ENCODE measurements around the gene PRPF6. TPM values are rescaled to one million over a fixed set of nuclear protein-coding genes. Genes with fewer than 3 reads are reported as not detected.

Gene PRPF6
- total and polyA plus RNA-seq, 2 of the 13 experiments (the other 11 are each of a cell fraction or from before 2014, with no cell fraction given): 63.7 to 101 TPM

DNA sequence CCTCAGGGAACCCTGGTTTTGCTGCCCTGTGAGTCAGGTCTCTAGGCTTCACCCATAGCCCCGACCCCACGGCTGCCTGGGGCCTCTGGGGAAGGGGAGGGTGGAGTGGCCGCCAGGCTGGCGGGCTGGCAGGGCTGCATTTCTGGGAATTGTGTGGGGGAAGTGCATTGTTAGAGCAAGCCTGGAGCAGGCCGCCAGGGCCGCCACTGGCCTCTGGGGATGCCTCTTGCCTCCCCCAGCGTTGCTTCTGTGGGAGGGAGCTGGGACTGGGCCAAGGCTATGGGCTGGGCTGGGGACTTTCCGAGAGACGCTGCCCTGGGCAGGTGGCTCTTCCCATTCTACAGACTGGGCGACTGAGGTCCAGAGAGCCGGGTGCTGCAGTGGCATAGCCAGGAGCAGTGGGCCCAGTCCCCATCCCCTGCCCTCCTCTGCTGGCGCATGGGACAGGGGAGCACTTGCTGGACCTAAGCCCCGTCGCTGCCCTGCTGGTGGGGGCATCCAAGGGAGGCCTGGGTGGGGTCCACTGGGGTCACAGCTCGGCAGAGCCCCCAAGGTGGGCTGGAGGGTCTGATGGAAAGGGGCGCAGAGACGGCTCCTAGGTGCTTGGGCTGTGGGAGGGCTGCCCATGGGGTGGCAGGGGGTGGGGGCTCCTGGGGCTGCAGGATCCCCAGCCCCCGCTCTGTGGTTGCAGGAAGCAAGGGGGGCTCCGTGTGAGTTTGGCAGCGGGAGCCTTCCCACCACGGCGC, 75.1 kb downstream of the PRPF6 start (continued):
- TF ChIP-seq MTA1 (CRISPR knock-in tag; IDR thresholded peaks at IDR 0.05; ENCODE audit: borderline replicate concordance) (peak; percentile 59; the same call in 1 of the 2 replicates), ZNF615 (CRISPR knock-in tag; IDR thresholded peaks at IDR 0.05; ENCODE audit: borderline replicate concordance) (no peak; the same call in 1 of the 2 replicates), ZNF776 (CRISPR knock-in tag; IDR thresholded peaks at IDR 0.05) (peak; percentile 54; the same call in 1 of the 2 replicates), EP300 (IDR thresholded peaks at IDR 0.05; ENCODE audit: low read depth in 2 of 2, low read length in 2 of 2) (peak in 1 of 2 experiments; percentile 44; a peak in 2 of 4 replicates), EP300 (CRISPR knock-in tag; IDR thresholded peaks at IDR 0.05; ENCODE audit: borderline replicate concordance) (peak; percentile 80), ZBTB7B (CRISPR knock-in tag; IDR thresholded peaks at IDR 0.05) (peak; percentile 88), NR2F2 (IDR thresholded peaks at IDR 0.05; ENCODE audit: borderline replicate concordance, low read depth) (peak; percentile 46; the same call in 1 of the 2 replicates), IRF2 (CRISPR knock-in tag; IDR thresholded peaks at IDR 0.05) (peak; percentile 69; the same call in 1 of the 2 replicates), SMYD3 (CRISPR knock-in tag; IDR thresholded peaks at IDR 0.05) (no peak), ZNF34 (CRISPR knock-in tag; IDR thresholded peaks at IDR 0.05; ENCODE audit: borderline replicate concordance) (peak; percentile 71; the same call in 1 of the 2 replicates), ZNF713 (CRISPR knock-in tag; IDR thresholded peaks at IDR 0.05) (0 out of 2 replicates have a peak, but pooled peaks have one; percentile 26), HOXD1 (CRISPR knock-in tag; IDR thresholded peaks at IDR 0.05) (peak; percentile 7; the same call in 1 of the 2 replicates), ZFP36 (IDR thresholded peaks at IDR 0.05; ENCODE audit: borderline replicate concordance, low read depth, low read length, partially characterized antibody) (no peak), ZNF460 (CRISPR knock-in tag; IDR thresholded peaks at IDR 0.05; ENCODE audit: borderline replicate concordance) (peak; percentile 75; the same call in 1 of the 2 replicates), ZSCAN20 (CRISPR knock-in tag; IDR thresholded peaks at IDR 0.05; ENCODE audit: borderline replicate concordance) (peak; percentile 74), YEATS4 (CRISPR knock-in tag; IDR thresholded peaks at IDR 0.05; ENCODE audit: borderline replicate concordance) (peak; percentile 18; the same call in 1 of the 2 replicates), ZNF556 (CRISPR knock-in tag; IDR thresholded peaks at IDR 0.05; ENCODE audit: borderline replicate concordance) (no peak), GABPB1 (CRISPR knock-in tag; IDR thresholded peaks at IDR 0.05) (peak; percentile 67), NFKBIZ (CRISPR knock-in tag; IDR thresholded peaks at IDR 0.05) (peak; percentile 34; the same call in 1 of the 2 replicates), IKZF5 (CRISPR knock-in tag; IDR thresholded peaks at IDR 0.05) (peak; percentile 56; the same call in 1 of the 2 replicates), HNRNPK (IDR thresholded peaks at IDR 0.05; ENCODE audit: low read depth, low read length, poor library complexity, severe bottlenecking) (peak; percentile 12), PCBP2 (optimal IDR thresholded peaks at IDR 0.05; ENCODE audit: low read depth, low read length, poor library complexity, severe bottlenecking) (no peak), MTF1 (CRISPR knock-in tag; IDR thresholded peaks at IDR 0.05) (peak; percentile 62; the same call in 1 of the 2 replicates), ZNF678 (CRISPR knock-in tag; IDR thresholded peaks at IDR 0.05) (no peak; the same call in 1 of the 2 replicates)
- TF ChIP-seq, protein P1, sequence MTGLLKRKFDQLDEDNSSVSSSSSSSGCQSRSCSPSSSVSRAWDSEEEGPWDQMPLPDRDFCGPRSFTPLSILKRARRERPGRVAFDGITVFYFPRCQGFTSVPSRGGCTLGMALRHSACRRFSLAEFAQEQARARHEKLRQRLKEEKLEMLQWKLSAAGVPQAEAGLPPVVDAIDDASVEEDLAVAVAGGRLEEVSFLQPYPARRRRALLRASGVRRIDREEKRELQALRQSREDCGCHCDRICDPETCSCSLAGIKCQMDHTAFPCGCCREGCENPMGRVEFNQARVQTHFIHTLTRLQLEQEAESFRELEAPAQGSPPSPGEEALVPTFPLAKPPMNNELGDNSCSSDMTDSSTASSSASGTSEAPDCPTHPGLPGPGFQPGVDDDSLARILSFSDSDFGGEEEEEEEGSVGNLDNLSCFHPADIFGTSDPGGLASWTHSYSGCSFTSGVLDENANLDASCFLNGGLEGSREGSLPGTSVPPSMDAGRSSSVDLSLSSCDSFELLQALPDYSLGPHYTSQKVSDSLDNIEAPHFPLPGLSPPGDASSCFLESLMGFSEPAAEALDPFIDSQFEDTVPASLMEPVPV (CRISPR knock-in tag; IDR thresholded peaks at IDR 0.05): 0 out of 2 replicates have a peak, but pooled peaks have one; percentile 15
- TF ChIP-seq, protein P2, sequence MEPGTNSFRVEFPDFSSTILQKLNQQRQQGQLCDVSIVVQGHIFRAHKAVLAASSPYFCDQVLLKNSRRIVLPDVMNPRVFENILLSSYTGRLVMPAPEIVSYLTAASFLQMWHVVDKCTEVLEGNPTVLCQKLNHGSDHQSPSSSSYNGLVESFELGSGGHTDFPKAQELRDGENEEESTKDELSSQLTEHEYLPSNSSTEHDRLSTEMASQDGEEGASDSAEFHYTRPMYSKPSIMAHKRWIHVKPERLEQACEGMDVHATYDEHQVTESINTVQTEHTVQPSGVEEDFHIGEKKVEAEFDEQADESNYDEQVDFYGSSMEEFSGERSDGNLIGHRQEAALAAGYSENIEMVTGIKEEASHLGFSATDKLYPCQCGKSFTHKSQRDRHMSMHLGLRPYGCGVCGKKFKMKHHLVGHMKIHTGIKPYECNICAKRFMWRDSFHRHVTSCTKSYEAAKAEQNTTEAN (CRISPR knock-in tag; conservative IDR thresholded peaks at IDR 0.05): peak; percentile 72; the same call in 1 of the 2 replicates

Data from HepG2 (cell line).